ENCODE results near the gene PARVB.

The PARVB gene

GRCh38 chr22:44087089-44087430 is 63.0 kb downstream of the PARVB start:
- DNase-seq (ENCODE audit: low read depth in 2 of 2) = no peak

- DNase-seq (ENCODE audit: low read depth in 2 of 2) = no peak
These were observed 65.0 kb downstream of the PARVB start for GRCh38 chr22:44088976-44089570.

GRCh38 chr22:44089717-44090570 is 65.8 kb downstream of the PARVB start:
- no peak for DNase-seq (ENCODE audit: low read depth in 2 of 2)

- no peak for DNase-seq (ENCODE audit: low read depth in 2 of 2)
These were observed 66.4 kb downstream of the PARVB start for GRCh38 chr22:44090571-44090905.

- DNase-seq (ENCODE audit: low read depth in 2 of 2) = no peak
These were observed 67.1 kb downstream of the PARVB start for GRCh38 chr22:44091021-44091721.

GRCh38 chr22:44091751-44092150 is 67.6 kb downstream of the PARVB start:
- DNase-seq (ENCODE audit: low read depth in 2 of 2) = no peak

GRCh38 chr22:44092636-44093220 is 68.6 kb downstream of the PARVB start:
- DNase-seq (ENCODE audit: low read depth in 2 of 2) = no peak

- no peak for DNase-seq (ENCODE audit: low read depth in 2 of 2)
These were observed 69.7 kb downstream of the PARVB start for GRCh38 chr22:44093791-44094190.

- DNase-seq (ENCODE audit: low read depth in 2 of 2) = no peak
These were observed 70.7 kb downstream of the PARVB start for GRCh38 chr22:44094751-44095302.

- no peak for DNase-seq (ENCODE audit: low read depth in 2 of 2)
These were observed 72.6 kb downstream of the PARVB start for GRCh38 chr22:44096736-44097135.

GRCh38 chr22:44097263-44098020 is 73.3 kb downstream of the PARVB start:
- no peak for DNase-seq (ENCODE audit: low read depth in 2 of 2)

GRCh38 chr22:44098021-44098739 is 74.1 kb downstream of the PARVB start:
- DNase-seq (ENCODE audit: low read depth in 2 of 2) = no peak

- no peak for DNase-seq (ENCODE audit: low read depth in 2 of 2)
These were observed 74.9 kb downstream of the PARVB start for GRCh38 chr22:44098966-44099530.

- DNase-seq (ENCODE audit: low read depth in 2 of 2) = no peak
These were observed 75.6 kb downstream of the PARVB start for GRCh38 chr22:44099696-44100095.

GRCh38 chr22:44100411-44100810 is 76.3 kb downstream of the PARVB start:
- DNase-seq (ENCODE audit: low read depth in 2 of 2) = no peak

GRCh38 chr22:44102121-44102520 is 78.0 kb downstream of the PARVB start:
- DNase-seq (ENCODE audit: low read depth in 2 of 2) = no peak

- DNase-seq (ENCODE audit: low read depth in 2 of 2) = no peak
These were observed 78.8 kb downstream of the PARVB start for GRCh38 chr22:44102856-44103255.

GRCh38 chr22:44103735-44104480 is 79.8 kb downstream of the PARVB start:
- no peak for DNase-seq (ENCODE audit: low read depth in 2 of 2)

- no peak for DNase-seq (ENCODE audit: low read depth in 2 of 2)
These were observed 83.2 kb downstream of the PARVB start for GRCh38 chr22:44107340-44107739.

GRCh38 chr22:44108076-44108475 is 84.0 kb downstream of the PARVB start:
- DNase-seq (ENCODE audit: low read depth in 2 of 2) = no peak

All from activated CD4-positive, alpha-beta T cell treated with anti-CD3 and anti-CD28 coated beads for 24 hours (primary cell).